HEK293 (cell line): ENCODE measurements around the gene SETD2.

Experiments
- CTCF ChIA-PET: fragments of 350-600 bp; formaldehyde crosslinking; extraction: SDS; loops from one replicate; lab custom pipeline; 2021; ENCODE audit warnings: antibody characterized with exemption; lab: Yijun Ruan, JAX
- POLR2A ChIA-PET: fragments of 300-600 bp; formaldehyde crosslinking; extraction: SDS; loops from one replicate; lab custom pipeline; 2020; ENCODE audit warnings: antibody characterized with exemption, inconsistent platforms; lab: Yijun Ruan, JAX
- H3K27ac ChIP-seq: fragments of 200-500 bp; sonication (Bioruptor generic); 2 replicates; pipeline ENCODE4 v1.5.1; 2014; ENCODE audit warnings: low read depth, low read length, control low read depth, inconsistent platforms; ENCODE audit errors: extremely low read depth
- H3K36me3 ChIP-seq, 2 experiments: fragments of 200-500 bp in 1 of 2; sonication (Bioruptor generic) in 1 of 2; 1 replicate in 1 of 2; 2 replicates in 1 of 2; pipeline ENCODE4 v1.5.1; 2014 to 2017; ENCODE audit warnings: inconsistent platforms in 2 of 2, low read length in 2 of 2; ENCODE audit not compliant: control insufficient read depth in 2 of 2, insufficient read depth in 1 of 2
- H3K4me1 ChIP-seq: fragments of 200-500 bp; sonication (Bioruptor generic); 2 replicates; pipeline ENCODE4 v1.5.1; 2014; ENCODE audit warnings: mild to moderate bottlenecking, low read length, inconsistent platforms; ENCODE audit not compliant: control insufficient read depth, insufficient read depth
- H3K4me3 ChIP-seq: 2 replicates; pipeline ENCODE4 v1.5.1; 2011; ENCODE audit warnings: low read depth, mild to moderate bottlenecking, control low read depth, low read length, moderate library complexity
- H3K9me3 ChIP-seq: fragments of 200-500 bp; sonication (Bioruptor generic); 2 replicates; pipeline ENCODE4 v1.5.1; 2014; ENCODE audit warnings: low read depth, low read length, inconsistent platforms; ENCODE audit not compliant: control insufficient read depth, insufficient read depth
- GFI1B ChIP-seq: fragments of 450-650 bp; formaldehyde crosslinking; IDR thresholded peaks from 2 replicates; pipeline ENCODE4 v1.5.1; 2016; ENCODE audit warnings: missing biosample characterization, missing genetic modification characterization
- IKZF3 ChIP-seq: fragments of 450-650 bp; IDR thresholded peaks from 2 replicates; pipeline ENCODE4 v1.5.0; 2018; ENCODE audit warnings: missing biosample characterization, mild to moderate bottlenecking, missing genetic modification characterization, moderate library complexity
- SCRT2 ChIP-seq: fragments of 450-650 bp; formaldehyde crosslinking; IDR thresholded peaks from 2 replicates; pipeline ENCODE4 v1.5.1; 2016; ENCODE audit warnings: missing biosample characterization, missing genetic modification characterization
- ZIC2 ChIP-seq: fragments of 450-650 bp; formaldehyde crosslinking; IDR thresholded peaks from 2 replicates; pipeline ENCODE4 v1.5.1; 2016; ENCODE audit warnings: missing biosample characterization, missing genetic modification characterization
- ZNF138 ChIP-seq: fragments of 450-650 bp; formaldehyde crosslinking; IDR thresholded peaks from 2 replicates; pipeline ENCODE4 v1.5.1; 2016; ENCODE audit warnings: missing biosample characterization, missing genetic modification characterization, borderline replicate concordance
- ZNF148 ChIP-seq: fragments of 450-650 bp; formaldehyde crosslinking; IDR thresholded peaks from 2 replicates; pipeline ENCODE4 v1.5.0; 2017; ENCODE audit warnings: missing biosample characterization, missing genetic modification characterization, borderline replicate concordance
- ZNF2 ChIP-seq: fragments of 450-650 bp; formaldehyde crosslinking; IDR thresholded peaks from 2 replicates; pipeline ENCODE4 v1.5.1; 2016; ENCODE audit warnings: missing biosample characterization, missing genetic modification characterization
- ZNF26 ChIP-seq: fragments of 450-650 bp; formaldehyde crosslinking; IDR thresholded peaks from 2 replicates; pipeline ENCODE4 v1.5.1; 2016; ENCODE audit warnings: missing biosample characterization, missing genetic modification characterization
- ZNF398 ChIP-seq: fragments of 450-650 bp; formaldehyde crosslinking; IDR thresholded peaks from 2 replicates; pipeline ENCODE4 v1.5.1; 2017; ENCODE audit warnings: missing biosample characterization, missing genetic modification characterization
- ZNF488 ChIP-seq: fragments of 450-650 bp; formaldehyde crosslinking; IDR thresholded peaks from 2 replicates; pipeline ENCODE4 v1.5.1; 2016; ENCODE audit warnings: missing biosample characterization, missing genetic modification characterization
- ZNF529 ChIP-seq: fragments of 450-650 bp; formaldehyde crosslinking; IDR thresholded peaks from 2 replicates; pipeline ENCODE4 v1.5.1; 2017; ENCODE audit warnings: missing genetic modification characterization, missing biosample characterization; ENCODE audit not compliant: insufficient replicate concordance
- ZNF549 ChIP-seq: fragments of 450-650 bp; IDR thresholded peaks from 2 replicates; pipeline ENCODE4 v1.5.1; 2018; ENCODE audit warnings: missing biosample characterization, missing genetic modification characterization, mild to moderate bottlenecking, inconsistent platforms, moderate library complexity
- ZSCAN18 ChIP-seq: fragments of 450-650 bp; formaldehyde crosslinking; IDR thresholded peaks from 2 replicates; pipeline ENCODE4 v1.5.1; 2016; ENCODE audit warnings: missing biosample characterization, missing genetic modification characterization

The SETD2 gene

GRCh38 chr3:47210863-47211405 lies 47.0 kb upstream of the SETD2 start:
- H3K4me3 ChIP-seq = no peak overlapping the region
- CTCF ChIA-PET = interaction anchor here (0.7 kb wide), 1 partner anchor 18 kb away, joined by 3 read pairs; no protein-coding TSS in a partner anchor

More at GRCh38 chr3:47210863-47211405, 47.0 kb upstream of the SETD2 start:
- POLR2A ChIA-PET = no interaction called here
- Histone ChIP-seq H3K4me1 (no peaks in the 10 kb centered on the region), H3K27ac (no peak overlapping the region), H3K9me3 (no peaks in the 10 kb centered on the region), H3K36me3 (no peaks in the 10 kb centered on the region)
- no peak for TF ChIP-seq ZNF148 (tag by site-specific recombination)
- TF ChIP-seq ZNF138 (tag by site-specific recombination) = no peak
- no peak for TF ChIP-seq ZNF549
- TF ChIP-seq ZNF26 = no peak
- no peak for TF ChIP-seq ZNF2 (tag by site-specific recombination)
- no peak for TF ChIP-seq IKZF3 (tag by site-specific recombination)
- TF ChIP-seq SCRT2 (tag by site-specific recombination) = no peak
- TF ChIP-seq ZIC2 (tag by site-specific recombination) = no peak
- no peak for TF ChIP-seq ZNF529 (tag by site-specific recombination)
- TF ChIP-seq ZNF488 (tag by site-specific recombination) = no peak
- TF ChIP-seq ZSCAN18 (tag by site-specific recombination) = no peak
- no peak for TF ChIP-seq ZNF398
- no peak for TF ChIP-seq GFI1B (tag by site-specific recombination)
